Retinal pigment epithelial cell (primary cell): ENCODE measurements around the gene C4BPB.

Source experiments
- DNase-seq: peaks from one replicate; pipeline ENCODE4 v3.0.0-alpha.2; 2010; ENCODE audit warnings: low read depth
- H3K4me3 ChIP-seq: 2 replicates; pipeline ENCODE4 v1.5.1; 2011; ENCODE audit warnings: mild to moderate bottlenecking, low read length, control low read depth, moderate library complexity
- TF ChIP-seq, protein P1 (sequence below): conservative IDR thresholded peaks from 2 replicates; pipeline ENCODE4 v1.5.1; 2011; ENCODE audit warnings: low read depth, low read length, control low read depth, inconsistent platforms

Gene C4BPB

DNA sequence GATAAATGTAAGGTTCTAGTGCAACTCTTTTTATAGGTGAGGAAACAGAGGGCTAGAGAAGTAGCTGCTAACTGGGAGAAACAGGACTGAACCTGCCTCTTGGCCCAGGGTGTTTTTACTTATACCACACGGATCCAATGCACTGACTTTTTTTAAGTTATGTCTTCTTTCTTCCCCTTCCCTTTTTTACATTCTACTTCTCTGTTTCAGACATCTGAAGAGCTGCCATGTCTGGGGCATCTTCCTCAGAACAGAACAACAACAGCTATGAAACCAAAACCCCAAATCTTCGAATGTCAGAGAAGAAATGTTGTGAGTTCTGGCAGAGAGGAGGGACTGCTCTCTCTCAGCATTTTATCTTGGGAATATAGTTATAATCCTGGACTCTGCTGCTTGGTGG, 34.2 kb upstream of the C4BPB start:
- no peak overlapping the region for H3K4me3 ChIP-seq

GRCh38 chr1:207055386-207056001, 33.2 kb upstream of the C4BPB start:
- TF ChIP-seq, protein P1, sequence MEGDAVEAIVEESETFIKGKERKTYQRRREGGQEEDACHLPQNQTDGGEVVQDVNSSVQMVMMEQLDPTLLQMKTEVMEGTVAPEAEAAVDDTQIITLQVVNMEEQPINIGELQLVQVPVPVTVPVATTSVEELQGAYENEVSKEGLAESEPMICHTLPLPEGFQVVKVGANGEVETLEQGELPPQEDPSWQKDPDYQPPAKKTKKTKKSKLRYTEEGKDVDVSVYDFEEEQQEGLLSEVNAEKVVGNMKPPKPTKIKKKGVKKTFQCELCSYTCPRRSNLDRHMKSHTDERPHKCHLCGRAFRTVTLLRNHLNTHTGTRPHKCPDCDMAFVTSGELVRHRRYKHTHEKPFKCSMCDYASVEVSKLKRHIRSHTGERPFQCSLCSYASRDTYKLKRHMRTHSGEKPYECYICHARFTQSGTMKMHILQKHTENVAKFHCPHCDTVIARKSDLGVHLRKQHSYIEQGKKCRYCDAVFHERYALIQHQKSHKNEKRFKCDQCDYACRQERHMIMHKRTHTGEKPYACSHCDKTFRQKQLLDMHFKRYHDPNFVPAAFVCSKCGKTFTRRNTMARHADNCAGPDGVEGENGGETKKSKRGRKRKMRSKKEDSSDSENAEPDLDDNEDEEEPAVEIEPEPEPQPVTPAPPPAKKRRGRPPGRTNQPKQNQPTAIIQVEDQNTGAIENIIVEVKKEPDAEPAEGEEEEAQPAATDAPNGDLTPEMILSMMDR, result no peak
- DNase-seq, result no peak
- H3K4me3 ChIP-seq, result no peak overlapping the region

More for the DNA sequence above, 34.2 kb upstream of the C4BPB start:
- no peak for DNase-seq
- TF ChIP-seq, protein P1, result no peak

GRCh38 chr1:207056673-207057072, 32.0 kb upstream of the C4BPB start:
- TF ChIP-seq, protein P1, result no peak
- DNase-seq, result no peak
- no peak overlapping the region for H3K4me3 ChIP-seq

- no peak overlapping the region for H3K4me3 ChIP-seq
- TF ChIP-seq, protein P1, result no peak
- no peak for DNase-seq
These were observed 30.4 kb upstream of the C4BPB start for GRCh38 chr1:207058252-207058651.

DNA sequence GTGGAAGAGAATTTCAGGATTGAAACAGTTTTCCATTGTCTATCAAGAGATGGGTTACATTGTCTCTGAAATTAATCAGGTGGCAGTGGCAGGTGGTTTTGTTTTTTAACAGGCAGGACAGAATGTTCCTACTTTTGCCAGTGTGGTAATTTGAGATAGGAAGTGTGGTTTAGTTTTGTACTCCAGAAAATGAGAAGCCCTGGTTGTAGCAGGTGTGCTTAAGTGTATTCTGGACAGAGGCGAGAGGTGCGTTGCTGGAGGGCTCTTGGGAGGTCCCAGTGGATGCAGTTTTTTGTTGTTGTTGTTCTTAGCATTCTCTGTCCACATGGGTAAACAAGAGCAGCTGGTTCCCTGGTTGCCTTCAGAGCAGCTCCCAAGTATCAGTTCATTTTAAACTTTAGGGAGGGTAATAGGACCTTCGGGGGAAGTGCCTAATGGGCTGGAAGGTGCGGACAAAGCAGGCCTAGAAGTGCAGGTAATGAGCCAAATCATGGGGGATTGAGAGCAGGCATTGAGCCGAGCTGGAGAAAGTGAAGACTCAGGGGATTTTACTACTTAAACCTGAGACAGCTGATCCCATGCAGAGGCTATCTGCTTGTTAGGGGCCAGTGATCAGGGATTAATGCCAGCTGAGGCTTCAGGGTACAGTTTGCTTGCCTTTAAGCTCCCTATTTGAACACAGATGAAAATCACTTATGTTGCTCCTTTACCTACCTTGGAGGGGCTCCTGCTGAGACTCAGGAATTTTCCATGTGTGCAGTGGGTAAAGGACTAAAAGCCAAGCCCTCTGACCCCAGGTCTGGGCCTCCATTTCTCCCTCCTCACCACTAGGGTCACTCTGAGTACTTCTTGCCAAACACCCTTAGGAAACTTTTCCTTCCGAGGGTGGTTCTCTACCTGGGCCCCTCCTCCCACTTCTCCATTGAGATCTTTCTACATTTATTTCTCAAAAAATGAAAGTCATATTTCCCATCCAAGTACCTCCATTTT, 29.5 kb upstream of the C4BPB start:
- DNase-seq, result no peak
- TF ChIP-seq, protein P1, result no peak
- no peak overlapping the region for H3K4me3 ChIP-seq

GRCh38 chr1:207059881-207060280, 28.8 kb upstream of the C4BPB start:
- TF ChIP-seq, protein P1, result no peak
- no peak for DNase-seq
- no peak overlapping the region for H3K4me3 ChIP-seq
